Measurements from ENCODE around the gene POLD4. TPM values are rescaled to one million over a fixed set of nuclear protein-coding genes. Genes with fewer than 3 reads are reported as not detected.

Gene POLD4
- total RNA-seq, 1 donor from 2014 or later = 47.0 TPM

- peak overlapping the region; percentile 91 for H3K27ac ChIP-seq (replicated peaks)
- H3K4me1 ChIP-seq = peaks cover 43% of the 10 kb centered on the region
- peak; percentile 60 for TF ChIP-seq CTCF (IDR thresholded peaks at IDR 0.05; ENCODE audit: borderline replicate concordance)
- peak; percentile 53 for DNase-seq
- intact Hi-C loops (cut with micrococcal nuclease) = no loop called here
- H3K36me3 ChIP-seq = no peaks in the 10 kb centered on the region
- peaks cover 36% of the 10 kb centered on the region for H3K27me3 ChIP-seq (ENCODE audit: low read depth)
- H3K4me3 ChIP-seq = peak overlapping the region; percentile 82
- H3K9me3 ChIP-seq (replicated peaks) = no peaks in the 10 kb centered on the region
Measured at GRCh38 chr11:67373648-67374570, 20.6 kb upstream of the POLD4 start.

DNA sequence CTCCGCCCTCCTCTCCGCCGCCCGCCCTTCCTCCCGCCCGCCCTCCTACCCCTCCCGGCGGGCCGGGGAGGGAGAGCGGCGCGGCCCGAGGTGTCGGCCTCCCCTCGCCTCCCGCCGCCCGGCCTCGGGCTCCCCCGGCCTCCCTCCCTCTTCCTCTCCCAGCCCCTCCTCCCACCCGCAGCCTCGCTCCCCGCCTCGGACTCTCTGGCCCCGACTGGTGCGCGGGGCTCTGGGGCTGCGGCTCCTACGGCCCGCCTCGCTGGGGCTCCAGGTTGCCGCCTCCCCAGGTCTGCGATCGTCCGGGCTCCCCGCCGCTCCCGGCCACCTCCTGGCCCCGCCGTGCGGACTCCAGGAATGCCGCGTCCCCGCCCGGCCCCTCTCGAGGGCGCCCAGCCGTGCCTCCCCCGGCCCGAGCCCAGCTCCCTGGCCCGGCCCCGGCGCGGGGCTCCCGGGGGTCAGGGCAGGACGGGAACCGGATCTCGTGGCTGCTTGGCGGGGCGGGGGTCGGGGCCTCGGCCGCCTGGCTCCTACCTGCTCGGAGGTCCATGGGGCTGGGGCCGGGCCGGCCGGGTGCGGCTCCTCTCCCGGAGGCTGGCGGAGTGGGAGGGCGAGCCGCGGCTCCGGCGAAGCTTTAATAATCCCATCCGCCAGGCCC, 19.8 kb upstream of the POLD4 start, which contains the start of gene CLCF1:
Gene CLCF1 (minus strand): TSS at position 606 of the 655 bp plus-strand sequence. CDS start 59 bp downstream, at position 547.
- no peaks in the 10 kb centered on the region for H3K9me3 ChIP-seq (replicated peaks)
- DNase-seq = peak; percentile 69
- intact Hi-C loops (cut with micrococcal nuclease) = no loop called here
- peak within 1 kb of the TSS; percentile 82 for H3K4me3 ChIP-seq
- peaks cover 45% of the 10 kb centered on the region for H3K4me1 ChIP-seq
- H3K27me3 ChIP-seq (ENCODE audit: low read depth) = peaks cover 36% of the 10 kb centered on the region
- no peaks in the 10 kb centered on the region for H3K36me3 ChIP-seq
- no peak for TF ChIP-seq CTCF (IDR thresholded peaks at IDR 0.05; ENCODE audit: borderline replicate concordance)
- H3K27ac ChIP-seq (replicated peaks) = peak within 1 kb of the TSS; percentile 91

DNA sequence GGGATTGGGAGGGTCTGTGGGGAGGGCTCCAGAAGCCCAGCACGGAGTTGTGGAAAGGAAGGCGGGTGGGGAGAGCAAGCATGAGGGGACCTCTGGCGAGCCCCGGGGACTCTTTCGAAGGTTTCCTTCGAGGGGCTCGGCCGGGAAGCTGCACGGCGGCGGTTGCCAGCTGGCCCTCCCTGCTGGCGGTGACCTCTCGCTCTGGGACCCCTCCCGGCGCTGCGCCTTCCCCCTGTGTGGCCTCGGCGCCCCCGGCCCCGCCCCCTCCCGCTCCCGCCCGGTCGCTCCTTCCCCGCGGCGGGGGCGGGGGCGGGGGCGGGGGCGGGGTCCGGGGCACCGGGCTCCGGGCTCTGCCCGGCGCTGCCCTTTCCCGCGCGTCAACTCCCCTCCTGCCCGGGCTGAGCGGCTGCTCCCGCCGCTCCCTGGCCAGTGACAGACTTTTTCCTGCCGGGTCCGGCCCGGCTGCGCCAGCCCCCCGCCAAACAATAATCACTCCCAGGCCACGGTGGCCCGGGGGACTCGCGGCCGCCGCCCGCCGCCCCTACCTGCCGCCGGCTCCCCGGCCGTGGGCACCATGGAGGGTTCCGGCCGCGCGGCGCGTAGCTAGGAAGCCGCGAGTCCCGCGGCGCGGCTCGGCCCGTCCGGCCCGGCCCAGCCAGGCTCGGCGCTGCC, 19.1 kb upstream of the POLD4 start:
- H3K27me3 ChIP-seq (ENCODE audit: low read depth) = peaks cover 32% of the 10 kb centered on the region
- no peaks in the 10 kb centered on the region for H3K36me3 ChIP-seq
- no peak for DNase-seq
- TF ChIP-seq CTCF (IDR thresholded peaks at IDR 0.05; ENCODE audit: borderline replicate concordance) = no peak
- peaks cover 52% of the 10 kb centered on the region for H3K4me1 ChIP-seq
- intact Hi-C loops (cut with micrococcal nuclease) = no loop called here
- peak overlapping the region; percentile 91 for H3K27ac ChIP-seq (replicated peaks)
- H3K9me3 ChIP-seq (replicated peaks) = no peaks in the 10 kb centered on the region
- peak overlapping the region; percentile 82 for H3K4me3 ChIP-seq

- peaks cover 57% of the 10 kb centered on the region for H3K4me1 ChIP-seq
- intact Hi-C loops (cut with micrococcal nuclease) = no loop called here
- H3K36me3 ChIP-seq = no peaks in the 10 kb centered on the region
- peaks cover 26% of the 10 kb centered on the region for H3K27me3 ChIP-seq (ENCODE audit: low read depth)
- peak overlapping the region; percentile 91 for H3K27ac ChIP-seq (replicated peaks)
- no peaks in the 10 kb centered on the region for H3K9me3 ChIP-seq (replicated peaks)
- TF ChIP-seq CTCF (IDR thresholded peaks at IDR 0.05; ENCODE audit: borderline replicate concordance) = no peak
- peak overlapping the region; percentile 82 for H3K4me3 ChIP-seq
- DNase-seq = no peak
Measured at GRCh38 chr11:67371911-67372320, 18.6 kb upstream of the POLD4 start.

DNA sequence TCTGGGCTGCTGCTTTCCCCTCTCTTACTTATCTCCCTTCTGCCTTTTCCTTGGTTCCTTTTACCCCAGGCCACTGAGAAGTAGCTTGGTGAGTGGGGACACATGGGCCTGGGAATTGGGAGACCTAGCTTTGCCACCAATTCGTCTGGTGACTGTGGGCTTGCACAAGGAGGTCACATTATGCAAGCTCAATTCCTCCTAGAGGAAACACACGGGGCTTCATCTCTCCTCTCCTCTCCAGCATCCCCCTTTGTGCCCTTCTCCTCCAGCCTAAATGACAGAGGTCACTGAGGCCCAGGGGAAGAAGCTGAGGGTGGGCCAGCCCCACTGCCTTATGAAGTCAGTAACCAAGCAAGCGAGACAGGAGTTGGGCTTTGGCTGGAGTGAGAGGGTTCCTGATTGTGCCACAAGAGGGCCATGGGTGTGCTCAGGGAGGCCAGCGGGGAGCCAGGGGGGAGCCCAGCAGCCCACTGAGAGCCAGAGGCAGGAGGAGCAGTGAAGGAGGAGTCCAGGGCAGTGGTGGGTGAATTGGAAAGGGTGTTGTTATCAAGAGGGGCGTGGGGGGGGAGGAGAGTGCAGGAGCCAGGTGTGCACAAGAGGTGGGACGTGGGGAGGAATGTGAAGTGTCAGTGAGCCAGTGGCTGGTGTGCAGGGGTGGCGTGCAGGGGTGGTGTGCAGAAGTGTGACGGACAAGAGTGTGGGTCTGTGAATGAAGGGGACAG, 18.0 kb upstream of the POLD4 start:
- peaks cover 63% of the 10 kb centered on the region for H3K4me1 ChIP-seq
- no peaks in the 10 kb centered on the region for H3K9me3 ChIP-seq (replicated peaks)
- peak overlapping the region; percentile 91 for H3K27ac ChIP-seq (replicated peaks)
- TF ChIP-seq CTCF (IDR thresholded peaks at IDR 0.05; ENCODE audit: borderline replicate concordance) = peak; percentile 55
- H3K27me3 ChIP-seq (ENCODE audit: low read depth) = peaks cover 21% of the 10 kb centered on the region
- DNase-seq = no peak
- H3K4me3 ChIP-seq = peak overlapping the region; percentile 82
- intact Hi-C loops (cut with micrococcal nuclease) = no loop called here
- H3K36me3 ChIP-seq = no peaks in the 10 kb centered on the region

Measured in left ventricle myocardium inferior (tissue), 1 donor.